ENCODE results near the gene GMPR2. TPM values are rescaled to one million over a fixed set of nuclear protein-coding genes. Genes with fewer than 3 reads are reported as not detected.

The GMPR2 gene
- total and polyA plus RNA-seq, 2 of the 13 experiments (the other 11 are each of a cell fraction or from before 2014, with no cell fraction given), result 210 to 273 TPM

GRCh38 chr14:24215495-24216344 is 17.0 kb upstream of the GMPR2 start, which contains the start of gene MDP1 (continued):
- peak; percentile 96; the same call in 1 of the 2 replicates for TF ChIP-seq ATF5 (CRISPR knock-in tag; IDR thresholded peaks at IDR 0.05; ENCODE audit: low read depth)
- peak; percentile 99 for TF ChIP-seq NFKB2 (CRISPR knock-in tag; IDR thresholded peaks at IDR 0.05; ENCODE audit: borderline replicate concordance)
- TF ChIP-seq SMYD3 (CRISPR knock-in tag; IDR thresholded peaks at IDR 0.05), result peak; percentile 99; the same call in 1 of the 2 replicates
- peak; percentile 98 for TF ChIP-seq ZNF792 (CRISPR knock-in tag; IDR thresholded peaks at IDR 0.05)
- peak; percentile 96 for TF ChIP-seq TBX2 (CRISPR knock-in tag; IDR thresholded peaks at IDR 0.05; ENCODE audit: borderline replicate concordance)
- TF ChIP-seq HDAC2 (CRISPR knock-in tag; IDR thresholded peaks at IDR 0.05), result peak; percentile 91
- peak; percentile 79 for TF ChIP-seq PAXIP1 (CRISPR knock-in tag; conservative IDR thresholded peaks at IDR 0.05)
- peak; percentile 99 for TF ChIP-seq DBP (CRISPR knock-in tag; IDR thresholded peaks at IDR 0.05; ENCODE audit: not compliant biosample characterization)
- TF ChIP-seq ATF2 (CRISPR knock-in tag; IDR thresholded peaks at IDR 0.05), result peak; percentile 98
- TF ChIP-seq SIX1 (CRISPR knock-in tag; IDR thresholded peaks at IDR 0.05; ENCODE audit: borderline replicate concordance), result peak; percentile 79
- peak; percentile 94 for TF ChIP-seq KDM1A (CRISPR knock-in tag; IDR thresholded peaks at IDR 0.05)
- TF ChIP-seq POGK (CRISPR knock-in tag; conservative IDR thresholded peaks at IDR 0.05), result peak; percentile 98
- no peak for TF ChIP-seq ZNF20 (CRISPR knock-in tag; IDR thresholded peaks at IDR 0.05)
- 0 out of 2 replicates have a peak, but pooled peaks have one; percentile 80 for TF ChIP-seq SNAI1 (CRISPR knock-in tag; IDR thresholded peaks at IDR 0.05; ENCODE audit: borderline replicate concordance)
- no peak for TF ChIP-seq NR2F2 (IDR thresholded peaks at IDR 0.05; ENCODE audit: borderline replicate concordance, low read depth)
- TF ChIP-seq ZBTB38 (CRISPR knock-in tag; IDR thresholded peaks at IDR 0.05), result peak; percentile 97
- peak; percentile 90 for TF ChIP-seq LBX2 (CRISPR knock-in tag; IDR thresholded peaks at IDR 0.05; ENCODE audit: borderline replicate concordance)
- no peak for TF ChIP-seq NPAS2 (CRISPR knock-in tag; IDR thresholded peaks at IDR 0.05; ENCODE audit: borderline replicate concordance)
- TF ChIP-seq ZNF562 (CRISPR knock-in tag; IDR thresholded peaks at IDR 0.05; ENCODE audit: borderline replicate concordance), result no peak; the same call in 1 of the 2 replicates
